NCI-H526 (cell line): ENCODE data around the gene CD80.
"Not testable (repeated sequence)": the region's sequence is repeated elsewhere in the genome, so short reads cannot be mapped to it uniquely, and the experiment has no call there.

ENCODE experiments used
- DNase-seq, 2 experiments: peaks; one replicate each; lab custom pipeline; 2025; lab: John Stamatoyannopoulos, UW

The CD80 gene

GRCh38 chr3:119582178-119582577 is 22.8 kb upstream of the CD80 start:
- no peak for DNase-seq

DNA sequence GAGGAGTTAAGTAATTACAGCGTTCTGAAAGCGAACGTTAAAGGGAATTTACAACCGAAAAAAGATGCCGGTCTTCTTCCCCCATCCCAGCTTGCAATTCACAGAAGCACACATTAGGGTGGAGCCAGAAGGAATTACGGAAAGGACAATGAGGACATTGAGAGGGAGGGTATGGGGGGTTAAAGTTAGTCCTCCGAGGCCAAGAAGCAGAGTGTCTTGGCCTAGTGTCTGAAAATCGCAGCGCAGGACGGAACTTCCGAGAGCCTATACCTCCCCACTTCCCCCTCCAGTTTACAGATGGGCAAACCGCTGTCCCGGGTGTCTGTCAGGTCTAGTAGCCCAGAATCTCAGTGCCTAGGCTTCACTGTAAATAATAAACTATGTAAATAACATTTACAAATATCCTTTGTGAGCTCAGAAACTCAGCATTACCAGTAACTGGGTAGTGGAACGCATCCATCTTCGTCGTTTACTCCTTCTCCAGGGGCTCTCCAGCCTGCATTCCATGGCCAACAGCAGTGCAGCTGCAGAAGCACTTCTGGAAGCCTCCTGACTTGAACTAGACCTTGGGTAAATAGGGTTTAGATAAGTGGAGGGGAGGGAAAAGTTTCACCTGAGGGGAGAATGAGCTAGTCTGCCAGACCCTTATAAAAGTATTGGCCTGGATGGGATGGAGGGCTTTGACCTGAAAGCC is 20.8 kb upstream of the CD80 start:
- peak in 1 of 2 experiments; percentile 23 for DNase-seq

GRCh38 chr3:119579366-119580066 is 20.1 kb upstream of the CD80 start, which contains the start of gene ADPRH:
TSS of gene ADPRH (plus strand) at chr3:119579492. CDS start at chr3:119582170, 2,678 bp downstream.
- peak; percentile 9 to 77 for DNase-seq

- DNase-seq = no peak
These were observed 16.1 kb upstream of the CD80 start for GRCh38 chr3:119575507-119575906.

- no peak for DNase-seq
These were observed 12.3 kb upstream of the CD80 start for GRCh38 chr3:119571688-119572087.

GRCh38 chr3:119571230-119571629 is 11.8 kb upstream of the CD80 start:
- no peak for DNase-seq

GRCh38 chr3:119570229-119570628 is 10.8 kb upstream of the CD80 start:
- no peak for DNase-seq

- DNase-seq = no peak
These were observed 9.7 kb upstream of the CD80 start for GRCh38 chr3:119569156-119569555.

DNA sequence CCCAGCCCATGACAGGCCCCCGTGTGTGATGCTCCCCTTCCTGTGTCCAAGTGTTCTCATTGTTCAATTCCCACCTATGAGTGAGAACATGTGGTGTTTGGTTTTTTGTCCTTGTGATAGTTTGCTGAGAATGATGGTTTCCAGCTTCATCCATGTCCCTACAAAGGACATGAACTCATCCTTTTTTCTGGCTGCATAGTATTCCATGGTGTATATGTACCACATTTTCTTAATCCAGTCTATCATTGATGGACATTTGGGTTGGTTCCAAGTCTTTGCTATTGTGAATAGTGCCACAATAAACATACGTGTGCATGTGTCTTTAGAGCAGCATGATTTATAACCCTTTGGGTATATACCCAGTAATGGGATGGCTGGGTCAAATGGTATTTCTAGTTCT is 3.9 kb upstream of the CD80 start:
- not testable (repeated sequence) for DNase-seq

DNA sequence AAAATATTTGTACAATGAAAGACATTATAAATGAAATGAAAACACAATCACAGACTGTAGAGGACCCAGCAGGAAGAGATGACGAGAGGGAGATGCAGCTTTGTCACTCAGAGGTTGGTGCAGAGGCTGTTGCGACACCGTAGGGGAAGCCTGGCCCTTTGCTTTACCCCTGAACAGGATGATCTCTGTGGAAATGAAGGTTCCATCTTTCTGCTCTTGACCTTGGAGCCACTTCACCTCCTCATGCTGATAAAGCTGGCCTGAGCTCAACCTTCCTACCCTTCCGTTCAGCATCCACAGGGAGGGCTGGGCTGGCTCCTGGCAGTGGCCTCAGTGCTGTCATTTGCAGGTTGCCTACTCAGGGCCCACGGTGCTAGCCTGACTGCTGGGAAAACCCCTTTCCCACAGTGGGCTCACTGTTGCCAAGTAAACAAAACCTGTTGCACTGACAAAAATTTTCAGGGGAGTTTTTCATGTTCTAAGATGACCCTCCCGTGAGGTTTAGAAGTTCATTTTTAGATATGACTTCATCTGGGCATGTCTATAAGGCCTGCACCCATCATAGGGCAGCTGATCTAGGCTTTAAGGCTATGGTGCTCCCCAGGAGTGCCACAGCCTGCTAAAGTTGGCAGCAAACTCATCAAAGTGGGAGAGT is 3.0 kb upstream of the CD80 start:
- no peak for DNase-seq

DNA sequence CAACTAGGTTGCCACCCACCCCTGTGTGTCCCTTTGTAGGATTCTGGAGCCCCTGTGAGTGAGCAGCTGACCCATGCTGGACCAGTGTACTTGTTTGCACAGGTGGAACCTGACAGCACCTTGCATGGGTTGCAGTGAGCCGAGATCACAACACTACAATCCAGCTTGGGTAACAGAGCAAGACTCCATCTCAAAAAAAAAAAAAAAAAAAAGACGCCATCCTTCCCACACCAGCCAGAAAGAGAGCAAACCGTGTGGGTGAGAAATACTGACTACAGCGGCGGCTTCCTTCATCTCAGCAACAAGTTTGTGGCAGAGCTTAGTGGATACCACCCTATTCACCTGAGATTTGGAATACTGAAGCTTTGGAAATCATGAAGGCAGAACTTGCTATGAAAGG is 746 bp upstream of the CD80 start:
- DNase-seq = no peak

GRCh38 chr3:119558626-119559317 is 642 bp downstream of the CD80 start:
- no peak for DNase-seq

DNA sequence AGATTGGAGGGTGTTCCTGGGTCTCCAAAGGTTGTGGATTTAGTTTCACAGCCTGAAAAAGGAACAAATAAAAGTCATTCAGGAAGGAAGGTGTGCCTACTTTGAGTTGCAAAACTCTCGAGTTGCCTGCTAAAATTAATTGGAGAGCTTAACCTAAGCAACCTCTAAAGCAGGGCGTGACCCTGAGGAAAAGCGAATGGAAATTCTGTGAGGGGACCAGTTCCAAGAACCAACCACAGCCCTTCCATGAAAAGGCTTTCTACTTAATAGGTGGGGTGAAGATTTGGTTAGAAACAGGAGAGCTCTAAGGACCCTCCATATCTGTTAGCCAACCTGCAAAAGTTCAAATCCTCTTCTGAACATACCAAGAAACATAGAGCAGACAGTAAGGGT is 1.5 kb downstream of the CD80 start:
- no peak for DNase-seq

GRCh38 chr3:119557192-119557876 is 2.1 kb downstream of the CD80 start:
- no peak for DNase-seq

DNA sequence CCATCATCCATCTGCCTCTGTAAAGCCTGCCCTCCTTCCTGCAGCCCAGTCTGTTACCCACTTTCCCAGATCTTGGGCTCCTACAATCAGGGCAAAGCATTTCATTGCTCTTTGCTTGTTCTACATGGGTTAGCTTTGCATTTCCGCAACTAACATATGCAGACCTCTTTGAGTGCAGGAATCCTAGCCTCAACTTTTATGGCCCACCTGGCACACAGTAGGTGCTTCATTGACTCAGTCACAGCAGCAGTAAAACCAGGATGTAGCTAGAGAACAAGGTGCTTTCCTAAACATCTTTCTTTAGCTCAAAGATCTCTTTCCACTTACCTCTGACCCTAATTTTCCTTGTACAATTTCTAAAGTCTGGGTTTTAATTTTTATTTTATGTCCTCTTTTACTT is 3.5 kb downstream of the CD80 start:
- DNase-seq = no peak

- DNase-seq = no peak
These were observed 4.1 kb downstream of the CD80 start for GRCh38 chr3:119555309-119555735.

DNA sequence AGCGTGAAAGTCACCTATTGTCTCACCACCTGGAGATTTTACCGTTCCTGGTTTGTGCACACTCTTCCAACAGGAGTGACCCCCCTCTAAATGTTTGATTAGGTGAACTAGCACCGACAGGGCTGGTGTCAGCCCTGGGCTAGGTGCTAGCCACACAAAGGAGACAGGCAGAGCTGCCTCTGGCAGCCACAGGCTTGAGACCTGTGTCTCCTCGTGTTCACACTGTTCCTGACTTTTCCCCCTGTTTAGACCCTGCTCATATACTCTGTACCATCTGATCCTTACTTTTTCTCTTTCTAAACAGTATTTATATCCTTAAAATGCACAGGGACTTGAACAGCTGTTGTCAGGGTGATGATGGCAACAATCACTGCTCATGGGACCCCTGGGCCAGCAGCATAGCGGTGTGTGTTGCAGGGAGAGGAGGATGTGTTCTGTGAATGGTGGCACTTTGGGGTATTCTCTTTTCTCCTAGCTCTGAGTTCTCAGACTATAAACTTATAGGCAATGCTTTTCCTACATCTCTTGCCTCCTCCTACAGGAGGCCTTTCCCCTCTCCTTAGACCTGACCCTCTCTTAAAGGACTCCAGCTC is 5.5 kb downstream of the CD80 start:
- DNase-seq = no peak

- DNase-seq = not testable (repeated sequence)
These were observed 6.5 kb downstream of the CD80 start for GRCh38 chr3:119552928-119553327.

- DNase-seq = no peak
These were observed 7.8 kb downstream of the CD80 start for GRCh38 chr3:119551598-119551997.

DNA sequence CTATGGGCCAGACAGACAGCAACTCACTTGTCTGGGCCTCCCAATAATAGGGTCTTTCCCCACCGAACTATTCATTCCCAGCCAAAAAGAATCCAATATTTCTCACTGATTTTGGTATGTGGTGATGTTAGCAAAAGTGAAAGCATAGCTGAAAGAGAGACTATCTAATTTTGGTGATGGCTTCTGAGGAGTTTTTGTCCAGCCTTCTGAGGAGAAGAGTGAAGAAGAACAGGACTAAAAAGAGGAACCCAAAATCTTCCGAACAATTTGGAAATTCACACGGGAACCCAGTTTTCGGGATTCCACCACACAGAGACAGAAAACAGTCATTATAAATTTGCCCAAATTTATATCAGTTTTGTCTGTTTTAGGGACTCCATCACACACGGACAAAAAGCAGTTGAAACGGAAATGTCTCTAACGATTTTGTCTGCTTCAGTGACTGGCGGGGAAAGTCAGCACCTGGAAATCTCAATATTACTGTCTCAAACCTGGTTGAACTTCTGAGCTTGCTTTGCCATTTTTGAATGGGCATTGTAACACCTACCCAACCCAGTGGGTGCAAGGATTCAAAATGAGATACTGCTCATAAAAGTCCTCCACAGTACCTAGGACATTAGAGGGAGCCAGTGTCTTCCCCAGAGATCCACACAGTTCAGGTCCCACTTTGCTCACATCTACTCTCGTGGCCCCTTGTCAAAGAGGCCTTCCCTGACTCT is 9.1 kb downstream of the CD80 start:
- no peak for DNase-seq

GRCh38 chr3:119548341-119548740 is 11.1 kb downstream of the CD80 start:
- DNase-seq = no peak
